Caco-2 (cell line): Measurements from ENCODE around the gene SHC1. TPM values are rescaled to one million over a fixed set of nuclear protein-coding genes. Genes with fewer than 3 reads are reported as not detected.

Experiments used
- BruUV-seq: library from RNA; stranded (reverse); fragments of 400-500 nt; replicated peaks from 2 replicates; lab custom pipeline; 2021; lab: Mats Ljungman, UMichigan
- CTCF ChIA-PET: fragments of 300-600 bp; sonication (Branson Sonifier 250); formaldehyde crosslinking; loops from one replicate; lab custom pipeline; 2022; ENCODE audit warnings: antibody characterized with exemption; lab: Charles Lee
- POLR2A ChIA-PET: fragments of 300-600 bp; sonication (Branson Sonifier 250); formaldehyde crosslinking; loops from one replicate; lab custom pipeline; 2022; ENCODE audit warnings: antibody characterized with exemption; lab: Charles Lee
- DNase-seq, 2 experiments: peaks; one replicate each; pipeline versions ENCODE4 v3.0.0 to v3.0.0-alpha.2; 2020 to 2022
- H3K27me3 ChIP-seq: replicated peaks from 2 replicates; pipeline ENCODE4 v1.6.0; 2011; ENCODE audit warnings: low read length; ENCODE audit not compliant: control insufficient read depth, insufficient read depth
- H3K36me3 ChIP-seq: 2 replicates; pipeline ENCODE4 v1.5.1; 2011; ENCODE audit warnings: low read length; ENCODE audit not compliant: control insufficient read depth, insufficient read depth
- H3K4me1 ChIP-seq: fragments of 250-450 bp; sonication (Bioruptor Pico); 2 replicates; pipeline ENCODE4 v1.5.1; 2020; ENCODE audit warnings: mild to moderate bottlenecking
- H3K4me3 ChIP-seq: 2 replicates; pipeline ENCODE4 v1.5.1; 2011; ENCODE audit warnings: low read depth, mild to moderate bottlenecking, control low read depth, low read length
- H3K9me3 ChIP-seq: fragments of 250-450 bp; sonication (Bioruptor Pico); 2 replicates; pipeline ENCODE4 v1.5.1; 2020; ENCODE audit warnings: mild to moderate bottlenecking, moderate library complexity
- H3K27ac Mint-ChIP-seq: one replicate; pipeline ENCODE4 v1.8.0; 2022; ENCODE audit warnings: mixed read lengths; ENCODE audit not compliant: unreplicated experiment
- H3K27me3 Mint-ChIP-seq: one replicate; pipeline ENCODE4 v1.8.0; 2022; ENCODE audit warnings: mixed read lengths; ENCODE audit not compliant: insufficient read depth, unreplicated experiment
- H3K36me3 Mint-ChIP-seq: one replicate; pipeline ENCODE4 v1.8.0; 2022; ENCODE audit warnings: mild to moderate bottlenecking, mixed read lengths; ENCODE audit not compliant: insufficient read depth, unreplicated experiment
- H3K4me1 Mint-ChIP-seq: one replicate; pipeline ENCODE4 v1.8.0; 2022; ENCODE audit warnings: low read depth, mixed read lengths; ENCODE audit not compliant: unreplicated experiment
- H3K4me3 Mint-ChIP-seq: one replicate; pipeline ENCODE4 v1.8.0; 2022; ENCODE audit warnings: mild to moderate bottlenecking, moderate library complexity, mixed read lengths; ENCODE audit not compliant: unreplicated experiment
- H3K9me3 Mint-ChIP-seq: one replicate; pipeline ENCODE4 v1.8.0; 2022; ENCODE audit warnings: mixed read lengths; ENCODE audit not compliant: unreplicated experiment
- CTCF ChIP-seq, 2 experiments: fragments of 200-600 bp in 1 of 2; IDR thresholded peaks; 1 replicate in 1 of 2; 2 replicates in 1 of 2; pipeline versions ENCODE4 v1.5.1 to v1.8.0; 2011 to 2022; ENCODE audit warnings: antibody characterized with exemption in 1 of 2, control low read depth in 1 of 2, inconsistent platforms in 1 of 2, low read depth in 1 of 2, low read length in 1 of 2, mild to moderate bottlenecking in 1 of 2, moderate library complexity in 1 of 2; ENCODE audit not compliant: insufficient read depth in 1 of 2, severe bottlenecking in 1 of 2, unreplicated experiment in 1 of 2
- intact Hi-C: fragments of 100-400 bp; cut with micrococcal nuclease; formaldehyde crosslinking; loops from one replicate; pipeline ENCODE4 v1.10.0; 2022; ENCODE audit not compliant: unreplicated experiment
- total RNA-seq: library from RNA; stranded (reverse); gene quantifications from 2 replicates; pipeline ENCODE4 v1.2.3, GENCODE V29; 2022

Gene SHC1
- total RNA-seq, 1 experiment from 2014 or later, result 59.6 TPM

GRCh38 chr1:154931940-154932487, 38.5 kb downstream of the SHC1 start:
- Histone ChIP-seq H3K4me1 (peaks cover 6% of the 10 kb centered on the region), H3K4me3 (no peak overlapping the region), H3K9me3 (no peaks in the 10 kb centered on the region), H3K27me3 (no peaks in the 10 kb centered on the region), H3K36me3 (no peaks in the 10 kb centered on the region; the same call in 1 of the 2 replicates)
- H3K9me3 Mint-ChIP-seq, result no peaks in the 10 kb centered on the region
- H3K36me3 Mint-ChIP-seq, result peaks cover 9% of the 10 kb centered on the region
- H3K27me3 Mint-ChIP-seq, result no peaks in the 10 kb centered on the region
- no peaks in the 10 kb centered on the region for H3K4me1 Mint-ChIP-seq
- TF ChIP-seq CTCF (IDR thresholded peaks at IDR 0.05; ENCODE audit: insufficient read depth in 1 of 2, low read depth in 1 of 2, low read length in 1 of 2, severe bottlenecking in 1 of 2, unreplicated experiment in 1 of 2), result no peak
- no TSS peak for BruUV-seq
- H3K4me3 Mint-ChIP-seq, result no peak overlapping the region
- ChIA-PET POLR2A (no interaction called here), CTCF (interaction anchor here (0.6 to 0.7 kb wide), 2 partner anchors 10 to 16 kb away, joined by 3 to 5 read pairs; no protein-coding TSS in a partner anchor)
- DNase-seq, result peak; percentile 39 to 79
- intact Hi-C loops, result no loop called here
- H3K27ac Mint-ChIP-seq, result no peak overlapping the region

- H3K4me1 Mint-ChIP-seq, result no peaks in the 10 kb centered on the region
- Histone ChIP-seq H3K4me1 (no peaks in the 10 kb centered on the region), H3K27me3 (no peaks in the 10 kb centered on the region), H3K4me3 (no peak overlapping the region), H3K36me3 (no peaks in the 10 kb centered on the region; the same call in none of the 2 replicates), H3K9me3 (no peaks in the 10 kb centered on the region)
- H3K4me3 Mint-ChIP-seq, result no peak overlapping the region
- no TSS peak for BruUV-seq
- H3K27ac Mint-ChIP-seq, result no peak overlapping the region
- DNase-seq, result no peak
- intact Hi-C loops, result no loop called here
- no peak for TF ChIP-seq CTCF (IDR thresholded peaks at IDR 0.05; ENCODE audit: insufficient read depth in 1 of 2, low read depth in 1 of 2, low read length in 1 of 2, severe bottlenecking in 1 of 2, unreplicated experiment in 1 of 2)
- no peaks in the 10 kb centered on the region for H3K36me3 Mint-ChIP-seq
- ChIA-PET CTCF (no interaction called here), POLR2A (no interaction called here)
- H3K27me3 Mint-ChIP-seq, result no peaks in the 10 kb centered on the region
- H3K9me3 Mint-ChIP-seq, result no peaks in the 10 kb centered on the region
Observed at GRCh38 chr1:154926201-154926600, 44.3 kb downstream of the SHC1 start.

GRCh38 chr1:154925335-154926170, 45.0 kb downstream of the SHC1 start:
- ChIA-PET POLR2A (no interaction called here), CTCF (no interaction called here)
- Histone ChIP-seq H3K4me3 (no peak overlapping the region), H3K9me3 (no peaks in the 10 kb centered on the region), H3K27me3 (no peaks in the 10 kb centered on the region), H3K4me1 (no peaks in the 10 kb centered on the region), H3K36me3 (no peaks in the 10 kb centered on the region; the same call in none of the 2 replicates)
- no peak for DNase-seq
- Mint-ChIP-seq H3K27me3 (no peaks in the 10 kb centered on the region), H3K27ac (no peak overlapping the region), H3K36me3 (no peaks in the 10 kb centered on the region), H3K9me3 (no peaks in the 10 kb centered on the region), H3K4me1 (no peaks in the 10 kb centered on the region), H3K4me3 (no peak overlapping the region)
- intact Hi-C loops, result no loop called here
- no peak for TF ChIP-seq CTCF (IDR thresholded peaks at IDR 0.05; ENCODE audit: insufficient read depth in 1 of 2, low read depth in 1 of 2, low read length in 1 of 2, severe bottlenecking in 1 of 2, unreplicated experiment in 1 of 2)
- no TSS peak for BruUV-seq
